DND-41 (cell line): Measurements from ENCODE around the gene MAP4K1.
"Not testable (repeated sequence)": the region's sequence is repeated elsewhere in the genome, so short reads cannot be mapped to it uniquely, and the experiment has no call there.

Source experiments
- ATAC-seq: fragments of 200-7000 bp; cut with Tn5 transposase; 3 replicates; pipeline ENCODE4 v1.9.1; 2021; ENCODE audit warnings: low read depth; ENCODE audit not compliant: insufficient read depth
- DNase-seq: peaks from one replicate; pipeline ENCODE4 v3.0.0-alpha.2; 2020
- H2AFZ ChIP-seq: 2 replicates; pipeline ENCODE4 v1.6.0; 2012; ENCODE audit warnings: low read depth, low read length
- H3K27ac ChIP-seq: 2 replicates; pipeline ENCODE4 v1.5.1; 2012; ENCODE audit warnings: low read length, inconsistent platforms
- H3K27me3 ChIP-seq: fragments of 200-600 bp; sonication (generic); 2 replicates; pipeline ENCODE4 v1.6.0; 2012; ENCODE audit warnings: low read length, mild to moderate bottlenecking, inconsistent platforms; ENCODE audit not compliant: insufficient read depth, poor library complexity
- H3K36me3 ChIP-seq: 2 replicates; pipeline ENCODE4 v1.5.1; 2012; ENCODE audit warnings: low read length, inconsistent platforms; ENCODE audit not compliant: insufficient read depth
- H3K4me1 ChIP-seq: 2 replicates; pipeline ENCODE4 v1.5.1; 2012; ENCODE audit warnings: mild to moderate bottlenecking, low read length; ENCODE audit not compliant: insufficient read depth
- H3K4me2 ChIP-seq: 2 replicates; pipeline ENCODE4 v1.6.0; 2012; ENCODE audit warnings: mild to moderate bottlenecking, moderate library complexity, low read length, inconsistent platforms; ENCODE audit not compliant: insufficient read depth
- H3K4me3 ChIP-seq, 2 experiments: fragments of 200-600 bp in 1 of 2; shearing (Covaris generic) in 1 of 2; 2 replicates each; pipeline ENCODE4 v1.5.1; 2012 to 2016; ENCODE audit warnings: inconsistent platforms in 2 of 2, low read length in 2 of 2, mild to moderate bottlenecking in 2 of 2, low read depth in 1 of 2, moderate library complexity in 1 of 2
- H3K79me2 ChIP-seq: 2 replicates; pipeline ENCODE4 v1.6.0; 2012; ENCODE audit warnings: low read length, inconsistent platforms; ENCODE audit not compliant: insufficient read depth
- H3K9ac ChIP-seq: 2 replicates; pipeline ENCODE4 v1.6.0; 2012; ENCODE audit warnings: low read depth, mild to moderate bottlenecking, inconsistent platforms, low read length, moderate library complexity
- H3K9me3 ChIP-seq: 2 replicates; pipeline ENCODE4 v1.5.1; 2012; ENCODE audit warnings: low read length, moderate library complexity, mild to moderate bottlenecking, inconsistent platforms; ENCODE audit not compliant: insufficient read depth, severe bottlenecking
- H4K20me1 ChIP-seq: 2 replicates; pipeline ENCODE4 v1.6.0; 2012; ENCODE audit warnings: low read length; ENCODE audit not compliant: insufficient read depth
- EZH2 ChIP-seq: IDR thresholded peaks from 3 replicates; pipeline ENCODE4 v1.6.1; 2012; ENCODE audit warnings: borderline replicate concordance, low read depth, mild to moderate bottlenecking, moderate library complexity, low read length, inconsistent platforms; ENCODE audit not compliant: severe bottlenecking
- TF ChIP-seq, protein P1 (sequence below): IDR thresholded peaks from 2 replicates; pipeline ENCODE4 v1.5.1; 2012; ENCODE audit warnings: borderline replicate concordance, low read length, moderate library complexity, mild to moderate bottlenecking; ENCODE audit not compliant: poor library complexity, severe bottlenecking; ENCODE audit errors: extremely low read depth

Gene MAP4K1

GRCh38 chr19:38555200-38555599 is 62.6 kb downstream of the MAP4K1 start:
- H3K36me3 ChIP-seq: no peaks in the 10 kb centered on the region
- no peaks in the 10 kb centered on the region for H3K4me1 ChIP-seq
- no peak overlapping the region for H2AFZ ChIP-seq
- peaks cover 6% of the 10 kb centered on the region for H3K27me3 ChIP-seq
- H3K79me2 ChIP-seq: no peaks in the 10 kb centered on the region
- ATAC-seq (no peak), DNase-seq (no peak)
- no peaks in the 10 kb centered on the region for H3K9me3 ChIP-seq
- H3K27ac ChIP-seq: no peak overlapping the region
- 0 out of 2 replicates have a peak, but pooled peaks cover 3% of the 10 kb centered on the region for H4K20me1 ChIP-seq
- no peak overlapping the region for H3K4me2 ChIP-seq
- no peak overlapping the region for H3K9ac ChIP-seq
- H3K4me3 ChIP-seq: no peak overlapping the region
- TF ChIP-seq, protein P1, sequence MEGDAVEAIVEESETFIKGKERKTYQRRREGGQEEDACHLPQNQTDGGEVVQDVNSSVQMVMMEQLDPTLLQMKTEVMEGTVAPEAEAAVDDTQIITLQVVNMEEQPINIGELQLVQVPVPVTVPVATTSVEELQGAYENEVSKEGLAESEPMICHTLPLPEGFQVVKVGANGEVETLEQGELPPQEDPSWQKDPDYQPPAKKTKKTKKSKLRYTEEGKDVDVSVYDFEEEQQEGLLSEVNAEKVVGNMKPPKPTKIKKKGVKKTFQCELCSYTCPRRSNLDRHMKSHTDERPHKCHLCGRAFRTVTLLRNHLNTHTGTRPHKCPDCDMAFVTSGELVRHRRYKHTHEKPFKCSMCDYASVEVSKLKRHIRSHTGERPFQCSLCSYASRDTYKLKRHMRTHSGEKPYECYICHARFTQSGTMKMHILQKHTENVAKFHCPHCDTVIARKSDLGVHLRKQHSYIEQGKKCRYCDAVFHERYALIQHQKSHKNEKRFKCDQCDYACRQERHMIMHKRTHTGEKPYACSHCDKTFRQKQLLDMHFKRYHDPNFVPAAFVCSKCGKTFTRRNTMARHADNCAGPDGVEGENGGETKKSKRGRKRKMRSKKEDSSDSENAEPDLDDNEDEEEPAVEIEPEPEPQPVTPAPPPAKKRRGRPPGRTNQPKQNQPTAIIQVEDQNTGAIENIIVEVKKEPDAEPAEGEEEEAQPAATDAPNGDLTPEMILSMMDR: no peak
- no peak for TF ChIP-seq EZH2

GRCh38 chr19:38554676-38555141 is 63.0 kb downstream of the MAP4K1 start:
- DNase-seq: no peak
- Histone ChIP-seq H3K9me3 (no peaks in the 10 kb centered on the region), H3K27me3 (peaks cover 6% of the 10 kb centered on the region), H4K20me1 (0 out of 2 replicates have a peak, but pooled peaks cover 3% of the 10 kb centered on the region), H3K4me3 (no peak overlapping the region), H3K36me3 (no peaks in the 10 kb centered on the region), H3K9ac (no peak overlapping the region), H3K4me2 (no peak overlapping the region), H3K79me2 (no peaks in the 10 kb centered on the region), H2AFZ (no peak overlapping the region), H3K4me1 (no peaks in the 10 kb centered on the region), H3K27ac (no peak overlapping the region)
- TF ChIP-seq EZH2: no peak
- TF ChIP-seq, protein P1: no peak
- no peak for ATAC-seq

GRCh38 chr19:38553239-38553638 is 64.5 kb downstream of the MAP4K1 start:
- not testable (repeated sequence) for H3K4me3 ChIP-seq, H3K27me3 ChIP-seq, H3K4me2 ChIP-seq, H3K36me3 ChIP-seq, H3K9me3 ChIP-seq, H3K4me1 ChIP-seq, H2AFZ ChIP-seq, ATAC-seq, H4K20me1 ChIP-seq, H3K9ac ChIP-seq, DNase-seq, H3K79me2 ChIP-seq, H3K27ac ChIP-seq

DNA sequence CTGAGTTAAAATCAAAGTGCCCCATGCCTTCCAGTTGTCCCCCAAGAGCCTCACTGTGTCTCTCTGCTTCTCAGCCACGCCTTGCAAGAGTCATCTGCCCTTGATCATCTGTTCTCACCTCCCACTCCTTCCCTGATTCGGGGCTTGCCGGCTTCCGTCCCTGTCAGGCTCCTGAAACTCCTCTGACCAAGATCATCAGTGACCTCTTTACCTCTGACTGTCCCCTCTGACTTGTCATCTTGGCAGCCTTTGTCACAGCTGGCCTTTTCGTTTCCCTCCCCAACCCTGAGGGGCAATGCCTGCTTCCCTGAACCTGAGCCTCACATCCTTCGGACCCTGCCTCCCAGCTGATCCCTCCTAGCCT is 66.3 kb downstream of the MAP4K1 start:
- Histone ChIP-seq H2AFZ (no peak overlapping the region), H3K4me1 (no peaks in the 10 kb centered on the region), H4K20me1 (0 out of 2 replicates have a peak, but pooled peaks cover 3% of the 10 kb centered on the region), H3K27me3 (peaks cover 6% of the 10 kb centered on the region), H3K79me2 (no peaks in the 10 kb centered on the region), H3K36me3 (no peaks in the 10 kb centered on the region), H3K9ac (no peak overlapping the region), H3K9me3 (no peaks in the 10 kb centered on the region), H3K4me2 (no peak overlapping the region), H3K4me3 (no peak overlapping the region), H3K27ac (no peak overlapping the region)
- DNase-seq (no peak), ATAC-seq (no peak)
- no peak for TF ChIP-seq EZH2
- TF ChIP-seq, protein P1: no peak
